GM18868 (cell line): Measurements from ENCODE around the gene DBNDD1.

Experiments used
- ATAC-seq: cut with Tn5 transposase; IDR thresholded peaks from one replicate; pipeline ENCODE4 v1.9.1; 2021; ENCODE audit warnings: mild to moderate bottlenecking, moderate library complexity; ENCODE audit not compliant: unreplicated experiment

The DBNDD1 gene

DNA sequence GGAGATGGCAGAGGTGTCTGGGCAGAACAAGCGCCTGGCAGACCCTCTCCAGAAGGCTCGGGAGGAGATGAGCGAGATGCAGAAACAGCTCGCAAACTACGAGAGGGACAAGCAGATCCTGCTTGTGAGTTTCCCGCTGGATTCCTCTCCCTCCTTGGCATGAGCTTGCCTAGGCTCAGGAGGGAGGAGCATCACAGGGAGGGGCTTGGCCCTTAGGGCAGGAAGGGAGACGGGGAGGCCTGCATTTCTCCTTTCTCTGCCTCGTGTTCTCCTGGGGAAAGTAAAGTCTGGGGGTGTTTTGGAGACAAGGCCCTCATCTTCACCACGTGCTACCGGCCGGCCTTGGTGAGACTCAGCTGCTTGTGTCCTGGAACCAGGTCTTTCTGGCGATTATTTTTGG lies 18.0 kb upstream of the DBNDD1 start:
- no peak for ATAC-seq

DNA sequence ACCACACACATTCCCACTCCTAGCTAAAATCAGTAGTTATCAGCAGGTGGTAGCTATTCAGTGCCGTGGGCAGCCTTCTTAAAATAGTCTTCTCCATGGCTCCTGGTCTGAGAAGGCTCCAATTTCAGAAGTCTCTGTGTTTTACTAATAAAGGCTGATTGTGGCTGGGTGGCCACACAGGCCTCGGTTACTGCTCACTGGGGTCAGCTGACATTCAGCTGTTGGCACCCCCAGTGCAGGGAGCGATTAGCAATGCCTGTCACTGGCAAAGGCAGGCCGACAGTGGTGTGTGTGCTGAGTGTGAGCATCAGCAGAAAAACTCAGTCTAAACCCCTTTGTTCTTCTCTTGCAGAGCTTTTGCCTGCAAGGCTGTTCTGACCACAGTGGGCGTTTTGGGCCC lies 16.6 kb upstream of the DBNDD1 start:
- no peak for ATAC-seq

DNA sequence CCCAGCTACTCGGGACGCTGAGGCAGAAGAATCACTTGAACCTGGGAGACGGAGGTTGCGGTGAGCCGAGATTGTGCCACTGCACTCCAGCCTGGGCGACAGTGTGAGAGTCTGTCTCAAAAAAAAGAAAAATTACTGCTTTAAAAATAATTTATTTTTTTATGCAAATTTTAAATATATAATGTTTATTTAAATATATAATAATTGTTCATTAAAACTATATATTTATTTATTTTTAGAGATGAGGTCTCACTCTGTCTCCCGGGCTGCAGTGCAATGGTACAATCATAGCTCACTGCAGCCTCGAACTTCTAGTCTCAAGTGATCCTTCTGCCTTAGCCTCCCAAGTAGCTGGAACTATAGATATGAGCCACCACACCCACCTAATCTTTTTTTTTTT lies 15.2 kb upstream of the DBNDD1 start:
- no peak for ATAC-seq

DNA sequence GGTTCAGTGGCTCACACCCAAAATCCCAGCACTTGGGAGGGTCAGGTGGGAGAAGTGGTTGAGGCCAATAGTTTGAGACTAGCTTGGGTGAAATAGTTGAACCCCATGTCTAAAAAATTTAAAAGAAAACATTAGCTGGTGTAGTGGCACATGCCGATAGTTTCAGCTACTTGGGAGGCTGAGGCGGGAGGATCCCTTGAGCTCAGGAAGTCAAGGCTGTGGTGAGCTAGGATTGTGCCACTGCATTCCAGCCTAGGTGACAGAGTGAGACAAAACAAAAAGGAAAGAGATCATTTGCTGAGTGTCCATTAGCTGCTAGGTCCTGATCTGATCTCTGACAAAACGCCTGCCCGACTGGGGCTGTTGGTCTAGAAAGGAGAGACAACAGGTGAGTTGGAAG lies 14.1 kb upstream of the DBNDD1 start:
- no peak for ATAC-seq

GRCh38 chr16:90032674-90033331 lies 13.5 kb upstream of the DBNDD1 start:
- no peak for ATAC-seq

GRCh38 chr16:90031931-90032673 lies 12.8 kb upstream of the DBNDD1 start:
- no peak for ATAC-seq

GRCh38 chr16:90031186-90031930 lies 12.1 kb upstream of the DBNDD1 start:
- ATAC-seq = no peak

DNA sequence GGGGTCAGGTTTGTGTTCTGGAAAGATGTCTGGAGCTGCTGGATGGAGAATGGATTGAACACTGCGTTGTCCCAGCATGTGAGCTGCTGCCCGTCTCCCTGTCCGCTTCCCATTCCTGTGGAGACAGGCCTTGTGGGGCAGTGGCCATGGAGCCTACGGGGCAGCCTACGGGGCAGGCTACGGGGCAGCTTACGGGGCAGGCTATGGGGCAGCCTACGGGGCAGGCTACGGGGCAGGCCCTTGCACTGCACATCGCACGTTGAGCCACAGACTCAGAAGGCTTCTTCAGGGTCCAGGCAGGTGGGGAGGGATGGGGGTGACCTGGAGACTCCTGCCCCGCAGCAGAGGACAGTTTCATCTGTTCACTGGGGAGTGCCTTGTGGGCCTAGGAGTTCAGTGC lies 9.7 kb upstream of the DBNDD1 start:
- ATAC-seq = no peak

GRCh38 chr16:90027611-90028010 lies 8.4 kb upstream of the DBNDD1 start:
- no peak for ATAC-seq

DNA sequence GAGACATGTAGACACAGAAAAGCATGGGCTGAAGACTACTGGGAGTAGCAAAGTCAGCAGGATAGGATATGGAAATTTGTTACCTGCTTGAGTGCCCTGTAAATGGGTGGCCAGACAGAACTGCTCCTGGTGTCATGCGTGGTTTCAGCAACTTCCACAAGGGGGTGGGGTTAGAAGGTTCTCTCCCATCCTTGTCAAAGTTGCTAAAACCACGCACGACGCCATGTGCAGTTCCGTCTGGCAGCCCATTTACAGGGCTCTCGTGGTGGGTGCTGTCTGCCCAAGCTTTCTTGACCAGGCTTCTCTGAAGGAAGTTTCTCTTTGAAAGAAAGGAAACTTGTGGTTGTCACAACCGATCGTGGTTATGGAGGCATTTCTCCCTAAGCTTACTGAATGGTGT lies 6.9 kb upstream of the DBNDD1 start:
- no peak for ATAC-seq

DNA sequence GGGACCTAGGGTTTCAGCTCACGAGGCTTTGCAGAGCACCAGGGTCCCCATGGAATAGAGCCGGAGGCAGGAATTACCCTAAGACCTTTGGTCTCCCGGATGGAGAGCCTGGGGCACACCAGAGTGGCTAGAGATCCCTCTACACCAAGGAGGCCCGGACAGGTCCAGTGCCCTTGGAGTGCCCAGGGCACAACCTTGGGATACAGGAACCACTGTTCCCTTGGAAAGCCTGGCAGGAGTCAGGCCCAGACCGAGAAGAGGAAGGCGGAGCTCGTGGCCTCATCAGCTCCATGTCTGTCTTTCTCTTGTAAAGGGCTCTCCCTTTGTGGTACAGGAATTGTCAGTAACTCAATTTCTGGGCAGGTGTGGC lies 3.8 kb upstream of the DBNDD1 start:
- ATAC-seq = no peak

- no peak for ATAC-seq
Observed at GRCh38 chr16:90022209-90023077, 3.2 kb upstream of the DBNDD1 start.

- no peak for ATAC-seq
Observed at GRCh38 chr16:90020838-90021382, 1.7 kb upstream of the DBNDD1 start.

- no peak for ATAC-seq
Observed at GRCh38 chr16:90020260-90020837, 1.1 kb upstream of the DBNDD1 start.

- ATAC-seq = no peak
Observed at GRCh38 chr16:90019543-90020259, 445 bp upstream of the DBNDD1 start.

GRCh38 chr16:90018297-90018651 lies 982 bp downstream of the DBNDD1 start:
- ATAC-seq = no peak

DNA sequence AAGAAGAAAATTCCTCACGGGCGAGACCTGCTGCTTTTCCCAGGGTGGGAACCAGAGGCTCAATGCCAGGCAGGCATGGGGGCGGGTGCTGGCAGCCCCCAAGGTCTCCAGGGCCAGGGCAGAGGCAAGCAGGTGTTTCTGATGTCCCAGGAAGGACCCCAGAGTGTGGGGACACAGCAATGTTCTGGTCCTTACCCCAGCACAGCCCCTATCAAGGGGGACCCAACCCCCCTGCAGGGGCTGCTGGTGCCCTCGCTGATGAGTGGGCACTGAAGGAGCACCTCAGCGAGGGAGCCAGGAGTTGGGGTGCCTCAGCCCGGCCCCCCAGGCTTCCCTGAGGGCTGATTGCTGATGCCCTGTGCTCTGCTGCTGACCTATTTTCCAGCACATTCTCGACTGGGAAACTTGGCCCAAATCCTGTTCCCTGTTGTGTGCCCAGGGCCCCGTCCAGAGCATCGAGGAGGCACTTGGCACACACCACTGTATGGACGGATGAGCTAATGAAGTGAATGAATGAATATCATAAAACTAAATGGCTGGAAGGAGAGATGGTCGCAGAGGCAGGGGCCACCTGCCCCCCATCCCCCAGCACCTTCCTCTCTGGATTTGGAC lies 2.8 kb downstream of the DBNDD1 start:
- no peak for ATAC-seq

GRCh38 chr16:90015586-90016338 lies 3.5 kb downstream of the DBNDD1 start:
- no peak for ATAC-seq
